Stimulated activated CD4-positive, alpha-beta T cell treated with anti-CD3 and anti-CD28 coated beads, Interleukin-4, amount 100 ng/mL, for 4 hours (primary cell): Measurements from ENCODE around the gene SHB.

ENCODE experiments used
- DNase-seq, 2 experiments: peaks; one replicate each; pipeline ENCODE4 v3.0.0-alpha.2; 2020

Gene SHB

GRCh38 chr9:37986001-37986400 is 83.0 kb downstream of the SHB start:
- DNase-seq = no peak

GRCh38 chr9:37984672-37985611 is 84.1 kb downstream of the SHB start:
- no peak for DNase-seq

DNA sequence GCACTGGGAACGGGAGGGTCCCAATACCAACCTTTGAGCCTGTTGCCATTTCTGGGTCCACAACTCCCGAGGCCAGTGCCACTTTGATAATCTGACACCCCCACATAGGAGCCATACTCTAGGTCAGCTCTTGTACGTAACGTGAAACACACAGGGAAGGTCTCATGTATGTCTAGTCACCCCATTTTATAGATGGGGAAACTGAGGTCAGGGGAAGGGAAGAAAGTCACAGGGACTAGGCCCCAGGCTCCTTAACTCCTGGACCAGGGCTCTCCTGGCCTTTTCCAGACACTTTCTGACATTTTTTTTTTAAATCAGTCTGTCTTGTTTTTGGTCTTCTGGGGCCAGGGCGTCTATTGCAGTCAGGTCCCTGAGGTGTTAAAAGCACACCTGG is 84.8 kb downstream of the SHB start:
- no peak for DNase-seq

- DNase-seq = no peak
These were observed 85.5 kb downstream of the SHB start for GRCh38 chr9:37983381-37984067.

DNA sequence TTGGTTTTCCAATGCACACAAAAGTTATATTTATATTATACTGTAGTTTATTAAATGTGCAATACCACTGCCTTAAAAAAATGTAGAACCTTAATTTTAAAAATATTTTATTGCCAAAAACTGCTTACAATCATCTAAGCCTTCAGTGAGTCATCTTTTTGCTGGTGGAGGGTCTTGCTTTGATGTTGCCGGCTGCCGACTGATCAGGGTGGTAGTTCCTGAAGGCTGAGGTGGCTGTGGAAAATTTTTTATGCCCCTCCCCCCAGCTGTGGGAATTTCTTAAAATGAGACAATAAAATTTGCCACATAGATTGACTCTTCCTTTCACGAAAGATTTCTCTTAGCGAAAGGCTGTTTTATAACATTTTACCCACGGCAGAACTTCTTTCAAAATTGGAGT is 89.2 kb downstream of the SHB start:
- no peak for DNase-seq

- DNase-seq = no peak
These were observed 90.0 kb downstream of the SHB start for GRCh38 chr9:37978983-37979382.

DNA sequence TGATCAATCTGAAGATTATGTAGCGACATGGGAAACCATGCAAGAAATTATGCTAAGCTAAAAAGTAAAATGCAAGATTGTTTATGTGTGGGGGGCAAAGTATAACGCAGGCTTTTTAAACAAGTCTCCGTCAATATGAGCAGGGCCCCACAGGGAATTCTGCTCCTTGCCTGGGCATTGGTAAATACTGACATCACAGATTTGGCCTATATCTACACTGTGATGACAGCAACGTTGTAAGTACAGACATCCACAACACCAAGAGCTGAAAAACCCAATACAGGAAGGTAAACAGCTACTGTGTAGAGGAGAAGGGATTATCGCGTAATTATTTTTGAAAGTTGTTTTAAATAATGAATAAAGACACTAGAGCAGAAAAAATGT is 90.6 kb downstream of the SHB start:
- DNase-seq = no peak

DNA sequence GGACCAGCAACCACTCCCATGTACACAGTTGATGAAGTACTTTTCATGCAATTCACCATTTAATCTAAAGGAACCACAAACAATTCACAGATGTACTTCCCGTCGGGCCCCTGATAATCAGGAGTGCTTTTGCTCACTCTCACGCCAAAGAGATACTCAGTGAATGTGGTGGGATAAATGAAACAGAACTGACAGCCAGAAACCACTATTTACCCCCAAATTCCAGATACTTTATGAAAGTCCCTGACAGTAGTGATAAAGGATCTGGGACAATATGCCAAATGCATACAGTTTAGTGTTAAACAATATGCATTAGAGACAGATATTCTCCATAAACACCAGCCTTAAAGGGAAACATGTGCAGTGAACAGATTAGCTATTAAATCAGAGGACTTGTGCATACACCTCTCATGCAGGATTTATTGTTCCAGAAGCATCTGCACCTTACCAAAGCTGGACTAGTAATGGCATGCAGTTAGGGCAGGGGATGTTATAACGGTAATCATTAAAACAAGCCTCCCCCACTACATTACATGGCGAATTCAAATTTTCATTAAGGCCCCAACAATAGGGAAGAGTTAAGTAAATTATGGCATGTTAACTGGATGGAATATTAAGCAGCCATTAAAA is 91.1 kb downstream of the SHB start:
- DNase-seq = no peak

DNA sequence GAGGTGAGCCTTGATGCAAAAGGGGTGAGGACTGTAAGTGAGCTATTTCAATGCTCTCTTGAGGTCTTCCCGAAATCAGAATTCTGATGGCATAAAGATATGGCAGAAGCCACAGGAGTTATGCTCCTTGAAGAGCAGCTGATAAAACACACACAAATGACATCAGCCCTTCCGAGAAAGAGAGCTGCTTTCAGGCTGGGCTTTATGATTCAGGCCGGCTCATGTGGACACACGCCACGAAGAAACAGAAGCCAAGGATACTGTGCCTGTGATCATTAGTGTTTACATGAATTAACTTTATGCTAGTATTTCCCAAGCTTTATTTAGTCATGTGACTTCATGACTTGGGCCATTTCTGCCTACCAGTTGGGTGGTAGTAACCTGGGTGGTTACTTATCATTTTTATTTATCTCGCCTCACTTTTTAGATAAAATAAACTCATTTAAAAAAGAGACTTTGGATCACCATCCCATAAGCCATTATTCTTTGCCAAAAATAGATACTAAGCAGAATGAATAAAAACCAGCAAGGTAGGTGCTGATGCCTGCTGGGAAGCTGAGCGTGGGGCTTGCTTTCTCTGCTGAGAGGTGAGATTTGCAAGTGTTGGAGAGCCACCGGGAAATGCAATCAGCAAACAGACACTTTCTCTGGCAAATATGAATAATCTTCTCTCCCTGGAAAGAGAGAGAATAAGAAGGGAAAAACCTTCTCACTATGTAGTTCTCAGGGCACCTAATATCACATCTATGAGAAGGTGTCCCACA is 92.1 kb downstream of the SHB start:
- no peak for DNase-seq

DNA sequence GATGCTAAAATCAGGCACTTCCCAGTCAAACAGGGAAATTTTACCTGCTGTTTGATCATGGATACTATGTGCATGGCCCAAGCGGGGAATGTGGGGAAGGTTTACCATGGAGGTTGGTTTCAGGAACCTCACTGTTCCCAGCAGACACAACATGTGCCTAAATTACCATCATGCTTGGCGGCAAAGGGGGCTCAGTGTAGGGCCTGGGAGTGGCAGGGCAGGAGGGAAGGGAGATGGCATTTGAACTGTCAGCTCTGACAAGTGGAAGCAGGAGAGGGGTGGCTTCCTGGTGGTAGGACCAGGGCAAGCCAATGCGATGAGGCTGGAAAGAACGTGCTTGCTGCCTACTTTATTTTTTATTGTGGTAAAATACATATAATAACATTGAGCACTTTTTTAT is 93.4 kb downstream of the SHB start:
- DNase-seq = no peak

DNA sequence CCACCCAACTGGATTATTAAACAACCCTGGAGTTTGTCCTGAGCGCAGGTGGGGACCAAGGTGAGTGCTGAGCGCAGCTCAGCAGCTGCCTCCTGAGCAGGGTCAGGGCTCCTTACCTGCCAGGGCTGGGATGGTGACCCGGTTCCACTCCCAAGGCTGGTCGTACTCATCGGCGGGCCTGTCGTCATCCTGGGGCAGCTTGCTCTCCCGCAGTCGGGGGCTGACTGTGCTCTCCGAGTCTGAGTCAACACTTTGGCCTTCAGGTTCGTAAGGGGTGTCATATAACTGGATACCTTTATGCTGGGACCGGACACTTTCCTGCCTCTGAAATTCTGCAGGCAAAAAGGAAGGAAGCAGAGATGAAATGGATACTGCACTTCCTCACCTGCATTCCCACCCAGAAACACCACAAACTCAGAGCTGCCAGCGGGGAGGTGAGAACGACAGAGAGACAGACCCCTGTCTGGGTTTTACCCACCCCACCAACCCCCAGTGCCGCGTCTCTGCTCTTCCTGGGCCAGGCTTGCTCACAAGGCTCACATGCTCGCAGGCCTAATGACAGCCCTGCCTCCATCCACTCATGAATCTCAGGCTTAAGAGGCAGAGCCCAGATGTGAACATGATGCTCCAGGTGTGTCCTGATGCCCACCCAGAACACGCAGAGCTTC is 94.4 kb downstream of the SHB start:
- no peak for DNase-seq

GRCh38 chr9:37972351-37972848 is 96.6 kb downstream of the SHB start:
- DNase-seq = no peak

DNA sequence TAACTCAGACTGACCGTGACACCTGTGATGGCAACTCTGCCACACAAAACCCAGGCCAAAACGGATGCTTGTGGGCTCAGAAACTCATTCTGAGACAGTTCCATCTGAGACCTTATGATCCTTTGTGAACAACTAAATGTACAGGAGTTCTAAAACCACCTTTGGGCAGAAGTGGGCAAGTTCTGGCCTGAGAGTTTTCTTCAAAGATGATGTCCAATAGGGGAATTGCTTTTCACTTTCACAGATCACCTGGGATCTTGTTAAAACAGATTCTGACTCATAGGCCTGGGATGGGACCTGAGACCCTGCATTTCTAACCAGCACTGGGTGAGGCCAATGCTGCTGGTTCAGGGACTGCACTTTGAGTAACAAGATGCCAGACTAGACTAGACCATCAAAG is 97.3 kb downstream of the SHB start:
- no peak for DNase-seq

DNA sequence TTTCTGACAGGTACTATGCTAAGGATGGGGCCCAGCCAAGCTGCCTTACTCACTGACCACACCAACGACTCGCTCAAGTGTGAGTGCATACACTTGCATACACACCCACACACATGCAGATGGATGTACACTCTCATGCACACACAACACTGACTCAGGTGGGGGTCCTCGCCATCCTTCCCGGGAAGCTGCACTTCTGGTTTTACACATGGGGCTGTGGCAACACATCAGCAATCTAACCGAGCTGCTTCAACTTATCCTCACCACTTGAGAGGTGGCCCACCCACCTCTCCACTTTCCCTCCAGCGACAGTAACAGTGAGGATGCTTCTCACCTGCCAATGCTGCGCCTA is 97.9 kb downstream of the SHB start:
- DNase-seq = no peak

DNA sequence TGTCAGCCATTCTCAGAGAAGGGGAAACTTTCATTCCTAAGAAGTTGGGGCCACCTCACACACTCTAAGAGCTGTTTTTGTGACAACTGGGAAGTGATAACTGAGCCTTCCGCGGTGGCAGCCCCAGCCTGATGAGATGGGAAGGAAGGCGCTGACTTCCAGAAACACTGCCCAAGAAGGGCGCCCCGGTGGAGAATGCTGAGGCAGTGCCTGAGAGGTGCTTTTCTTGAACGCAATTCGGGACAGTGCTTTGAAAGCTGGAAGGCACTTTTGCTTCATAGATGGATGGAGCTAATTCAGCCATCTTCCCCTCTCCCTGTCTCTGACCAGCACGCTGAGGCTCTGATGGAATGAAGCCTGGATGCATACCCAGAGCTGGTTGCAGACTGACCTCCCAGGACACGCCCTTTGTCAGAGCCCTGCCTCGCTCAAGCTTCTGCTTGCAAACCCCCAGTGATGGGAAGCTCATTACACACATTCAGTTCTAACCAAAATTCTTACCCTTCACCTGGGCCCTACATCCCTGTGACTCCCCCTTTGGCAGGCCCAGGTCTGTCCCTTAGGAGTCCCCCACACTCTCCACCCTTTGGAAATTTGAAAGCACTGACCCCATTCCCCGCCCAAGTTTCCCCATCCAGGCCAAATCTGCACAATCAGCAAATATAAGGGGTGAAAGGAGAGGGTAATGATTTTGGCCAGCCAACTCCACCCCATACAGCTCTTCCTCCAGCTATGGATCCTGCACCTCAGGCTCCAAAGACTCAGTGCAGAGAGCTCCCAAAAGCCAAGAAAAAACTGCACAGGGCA is 98.5 kb downstream of the SHB start:
- no peak for DNase-seq

- DNase-seq = no peak
These were observed 99.3 kb downstream of the SHB start for GRCh38 chr9:37969558-37970300.

GRCh38 chr9:37969130-37969529 is 99.9 kb downstream of the SHB start:
- DNase-seq = no peak

DNA sequence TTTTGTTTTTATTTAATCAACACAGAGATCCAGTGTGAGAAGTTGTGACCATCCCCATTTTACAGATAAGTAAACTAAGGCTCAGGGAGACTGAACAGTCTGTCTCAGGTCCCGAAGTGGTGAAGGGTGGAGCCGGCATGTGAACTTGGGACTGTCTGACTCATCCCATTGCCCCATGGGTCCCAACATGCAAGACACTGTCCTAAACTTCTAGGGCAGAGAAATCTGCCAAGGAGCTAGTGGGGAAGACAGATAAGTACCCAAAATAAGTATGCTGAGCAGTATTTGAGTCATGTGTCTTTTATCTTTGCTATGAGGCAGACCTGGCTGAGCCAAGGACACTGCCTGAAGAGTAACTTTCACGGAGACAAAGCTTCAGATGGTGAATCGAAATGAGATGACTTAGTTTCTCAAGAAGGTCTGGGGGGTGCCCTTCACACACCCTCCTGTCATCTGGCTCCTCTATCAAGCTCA is 100.8 kb downstream of the SHB start:
- DNase-seq = no peak

GRCh38 chr9:37967761-37968080 is 101.3 kb downstream of the SHB start:
- DNase-seq = no peak

DNA sequence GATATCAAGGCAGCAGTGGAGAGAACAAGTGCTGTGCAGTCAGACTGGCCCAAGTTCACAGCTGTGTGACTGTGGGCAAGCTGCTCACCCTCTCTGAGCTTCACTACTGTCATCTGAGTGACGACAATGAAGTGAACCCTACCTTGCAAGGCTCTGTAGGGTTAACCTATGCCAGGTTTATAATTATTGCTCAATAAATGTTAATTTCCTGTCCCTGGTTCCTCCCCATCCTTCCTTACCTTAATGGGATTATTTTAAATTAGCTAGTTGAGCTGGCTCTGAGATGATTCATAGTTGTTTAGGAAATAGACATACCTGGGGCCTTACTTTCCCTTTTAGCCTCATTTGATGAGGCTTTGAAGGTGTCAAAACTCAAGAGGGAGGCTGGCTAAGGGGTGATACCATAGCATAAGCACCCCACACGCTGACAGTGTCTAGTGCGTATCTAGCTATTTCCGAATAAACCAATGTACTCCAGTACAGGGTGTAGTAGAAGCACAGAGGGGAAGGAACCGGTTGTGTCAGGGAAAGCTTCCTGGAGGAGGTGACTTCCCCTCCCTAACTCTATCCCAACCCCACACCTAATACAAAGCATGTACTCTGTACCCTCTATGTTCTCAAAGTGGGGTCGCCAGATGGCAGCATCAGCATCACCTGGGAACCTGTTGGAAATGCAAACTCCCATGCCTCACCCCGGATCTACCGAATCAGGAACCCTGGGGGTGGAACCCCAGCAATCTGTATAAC is 101.8 kb downstream of the SHB start:
- no peak for DNase-seq
